SH-SY5Y (cell line): ENCODE results near the gene NFAT5.

Experiments
- GATA2 ChIP-seq: IDR thresholded peaks from 2 replicates; pipeline ENCODE4 v1.6.1; 2011; ENCODE audit warnings: mild to moderate bottlenecking, low read depth, low read length
- GATA3 ChIP-seq: IDR thresholded peaks from 2 replicates; pipeline ENCODE4 v1.6.1; 2011; ENCODE audit warnings: low read depth, mild to moderate bottlenecking, low read length, moderate library complexity

DNA sequence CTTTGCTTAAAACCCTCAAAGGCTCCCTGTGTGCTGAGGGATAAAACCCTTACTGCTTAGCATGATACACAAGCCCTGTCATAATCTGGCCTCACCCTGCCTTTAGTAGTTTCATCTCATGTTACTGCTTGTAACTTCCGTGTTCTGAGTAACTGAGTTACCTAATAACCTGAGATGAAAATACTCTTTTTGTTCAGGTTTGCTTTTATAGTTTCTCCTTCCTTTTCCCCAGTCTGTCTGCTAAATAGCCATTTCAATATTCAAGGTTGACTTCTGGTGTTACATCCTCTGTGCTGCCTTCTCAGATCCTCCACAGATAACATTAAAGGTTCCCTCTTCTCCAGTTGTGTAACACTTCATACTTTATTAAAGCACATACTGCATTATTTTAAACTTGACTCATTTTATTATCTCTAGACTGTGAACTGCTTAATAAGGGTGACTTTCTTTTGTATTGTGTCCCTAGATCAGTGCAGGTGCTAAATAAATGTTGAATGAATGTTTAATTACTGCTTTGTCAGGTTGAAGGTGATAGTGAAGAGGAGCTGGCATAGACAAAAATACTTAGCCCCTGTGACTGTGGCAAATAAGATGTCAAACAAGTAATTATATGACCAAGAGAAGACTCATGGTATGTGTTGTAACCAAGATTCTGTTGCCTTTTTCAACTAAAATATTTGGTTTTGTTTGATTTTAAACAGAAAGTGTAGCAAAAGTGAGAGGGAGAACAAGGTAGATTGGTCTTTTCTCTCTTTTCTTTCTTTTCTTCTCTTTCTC, 47.8 kb downstream of the NFAT5 start:
- TF ChIP-seq GATA3 (no peak), GATA2 (no peak)
